ENCODE results near the gene CHI3L1.

DNA sequence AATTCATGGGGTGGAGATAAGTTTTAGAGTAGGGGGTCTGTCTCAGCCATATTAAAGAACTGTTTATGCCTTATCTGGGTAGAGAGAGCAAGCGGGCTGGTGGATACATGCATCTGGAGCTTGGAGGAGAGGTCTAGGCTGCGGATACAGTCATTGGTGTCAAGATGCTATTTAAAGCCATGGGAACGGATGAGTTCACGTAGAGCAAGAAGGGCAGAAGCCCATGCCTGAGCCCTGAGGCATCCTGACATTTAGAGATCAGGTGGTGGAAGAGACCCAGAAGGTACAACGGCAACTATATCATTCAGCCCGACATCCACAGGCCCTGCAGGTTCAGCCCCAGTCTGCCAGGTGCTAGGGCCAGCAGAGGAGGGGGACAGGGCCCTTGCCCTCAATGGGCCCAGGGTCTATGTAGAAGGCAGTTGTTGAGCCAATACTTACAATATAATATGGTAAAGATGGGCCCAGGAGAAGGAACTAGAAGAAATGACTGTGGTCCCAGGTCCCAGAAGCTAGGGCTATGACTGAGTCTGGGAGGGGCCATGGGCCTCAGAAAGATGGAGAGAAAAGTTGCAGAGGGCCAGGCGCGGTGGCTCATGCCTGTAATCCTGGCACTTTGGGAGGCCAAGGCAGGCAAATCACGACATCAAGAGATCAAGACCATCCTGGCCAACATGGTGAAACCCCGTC is 15.2 kb upstream of the CHI3L1 start:
- TF ChIP-seq POLR2A (IDR thresholded peaks at IDR 0.05) = no peak
- TF ChIP-seq, protein P1, sequence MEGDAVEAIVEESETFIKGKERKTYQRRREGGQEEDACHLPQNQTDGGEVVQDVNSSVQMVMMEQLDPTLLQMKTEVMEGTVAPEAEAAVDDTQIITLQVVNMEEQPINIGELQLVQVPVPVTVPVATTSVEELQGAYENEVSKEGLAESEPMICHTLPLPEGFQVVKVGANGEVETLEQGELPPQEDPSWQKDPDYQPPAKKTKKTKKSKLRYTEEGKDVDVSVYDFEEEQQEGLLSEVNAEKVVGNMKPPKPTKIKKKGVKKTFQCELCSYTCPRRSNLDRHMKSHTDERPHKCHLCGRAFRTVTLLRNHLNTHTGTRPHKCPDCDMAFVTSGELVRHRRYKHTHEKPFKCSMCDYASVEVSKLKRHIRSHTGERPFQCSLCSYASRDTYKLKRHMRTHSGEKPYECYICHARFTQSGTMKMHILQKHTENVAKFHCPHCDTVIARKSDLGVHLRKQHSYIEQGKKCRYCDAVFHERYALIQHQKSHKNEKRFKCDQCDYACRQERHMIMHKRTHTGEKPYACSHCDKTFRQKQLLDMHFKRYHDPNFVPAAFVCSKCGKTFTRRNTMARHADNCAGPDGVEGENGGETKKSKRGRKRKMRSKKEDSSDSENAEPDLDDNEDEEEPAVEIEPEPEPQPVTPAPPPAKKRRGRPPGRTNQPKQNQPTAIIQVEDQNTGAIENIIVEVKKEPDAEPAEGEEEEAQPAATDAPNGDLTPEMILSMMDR (IDR thresholded peaks at IDR 0.05) = no peak
